ENCODE results near the gene RNASET2. TPM values are rescaled to one million over a fixed set of nuclear protein-coding genes. Genes with fewer than 3 reads are reported as not detected.
"Not testable (repeated sequence)": the region's sequence is repeated elsewhere in the genome, so short reads cannot be mapped to it uniquely, and the experiment has no call there.

RNASET2 gene
- total and polyA plus RNA-seq, 2 donors from 2014 or later: 50.7 to 69.0 TPM

DNA sequence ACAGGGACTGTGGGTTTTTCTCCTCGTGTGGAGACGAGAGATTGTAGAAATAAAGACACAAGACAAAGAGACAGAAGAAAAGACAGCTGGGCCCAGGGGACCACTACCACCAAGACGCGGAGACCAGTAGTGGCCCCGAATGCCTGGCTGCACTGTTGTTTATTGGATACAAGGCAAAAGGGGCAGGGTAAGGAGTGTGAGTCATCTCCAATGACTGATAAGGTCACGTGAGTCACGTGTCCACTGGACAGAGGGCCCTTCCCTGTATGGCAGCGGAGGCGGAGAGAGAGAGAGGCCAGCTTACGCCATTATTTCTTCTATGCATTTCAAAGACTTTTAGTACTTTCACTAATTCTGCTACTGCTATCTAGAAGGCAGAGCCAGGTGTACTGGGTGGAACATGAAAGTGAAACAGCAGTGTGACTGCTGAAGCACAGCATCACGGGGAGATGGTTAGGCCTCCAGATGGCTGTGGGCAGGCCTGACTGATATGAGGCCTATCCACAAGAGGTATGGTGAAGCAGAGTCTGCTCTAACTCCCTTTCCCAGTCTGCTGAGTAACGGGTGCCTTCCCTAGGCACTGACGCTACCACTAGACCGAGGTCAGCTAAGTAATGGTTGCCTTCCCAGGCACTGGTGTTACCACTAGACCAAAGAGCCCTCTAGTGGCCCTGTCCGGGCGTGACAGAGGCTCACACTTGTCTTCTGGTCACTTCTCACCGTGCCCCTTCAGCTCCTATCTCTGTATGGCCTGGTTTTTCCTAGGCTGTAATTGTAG is 5.3 kb downstream of the RNASET2 start:
- H3K27me3 ChIP-seq (ENCODE audit: control insufficient read depth, insufficient read depth, low read length); FAIRE-seq; intact Hi-C loops (cut with DNase I); H3K36me3 ChIP-seq (ENCODE audit: control insufficient read depth in 2 of 3, insufficient read depth in 3 of 3, low read length in 3 of 3); H3K9ac ChIP-seq (ENCODE audit: low read length in 3 of 3); H3K4me1 ChIP-seq (ENCODE audit: control insufficient read depth in 2 of 3, insufficient read depth in 2 of 3, low read depth in 1 of 3, low read length in 3 of 3); H3K9me3 ChIP-seq (ENCODE audit: control insufficient read depth in 2 of 3, insufficient read depth in 1 of 3, low read length in 3 of 3); H3K4me3 ChIP-seq (ENCODE audit: low read length in 3 of 3); H3K27ac ChIP-seq (ENCODE audit: low read depth in 2 of 2, low read length in 2 of 2): not testable (repeated sequence)
- peak in 3 of 5 donors; percentile 42 to 81 (median 42) for DNase-seq
- TF ChIP-seq, protein P1, sequence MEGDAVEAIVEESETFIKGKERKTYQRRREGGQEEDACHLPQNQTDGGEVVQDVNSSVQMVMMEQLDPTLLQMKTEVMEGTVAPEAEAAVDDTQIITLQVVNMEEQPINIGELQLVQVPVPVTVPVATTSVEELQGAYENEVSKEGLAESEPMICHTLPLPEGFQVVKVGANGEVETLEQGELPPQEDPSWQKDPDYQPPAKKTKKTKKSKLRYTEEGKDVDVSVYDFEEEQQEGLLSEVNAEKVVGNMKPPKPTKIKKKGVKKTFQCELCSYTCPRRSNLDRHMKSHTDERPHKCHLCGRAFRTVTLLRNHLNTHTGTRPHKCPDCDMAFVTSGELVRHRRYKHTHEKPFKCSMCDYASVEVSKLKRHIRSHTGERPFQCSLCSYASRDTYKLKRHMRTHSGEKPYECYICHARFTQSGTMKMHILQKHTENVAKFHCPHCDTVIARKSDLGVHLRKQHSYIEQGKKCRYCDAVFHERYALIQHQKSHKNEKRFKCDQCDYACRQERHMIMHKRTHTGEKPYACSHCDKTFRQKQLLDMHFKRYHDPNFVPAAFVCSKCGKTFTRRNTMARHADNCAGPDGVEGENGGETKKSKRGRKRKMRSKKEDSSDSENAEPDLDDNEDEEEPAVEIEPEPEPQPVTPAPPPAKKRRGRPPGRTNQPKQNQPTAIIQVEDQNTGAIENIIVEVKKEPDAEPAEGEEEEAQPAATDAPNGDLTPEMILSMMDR (IDR thresholded peaks at IDR 0.05; ENCODE audit: borderline replicate concordance, extremely low read depth, insufficient read depth): peak; percentile 38

DNA sequence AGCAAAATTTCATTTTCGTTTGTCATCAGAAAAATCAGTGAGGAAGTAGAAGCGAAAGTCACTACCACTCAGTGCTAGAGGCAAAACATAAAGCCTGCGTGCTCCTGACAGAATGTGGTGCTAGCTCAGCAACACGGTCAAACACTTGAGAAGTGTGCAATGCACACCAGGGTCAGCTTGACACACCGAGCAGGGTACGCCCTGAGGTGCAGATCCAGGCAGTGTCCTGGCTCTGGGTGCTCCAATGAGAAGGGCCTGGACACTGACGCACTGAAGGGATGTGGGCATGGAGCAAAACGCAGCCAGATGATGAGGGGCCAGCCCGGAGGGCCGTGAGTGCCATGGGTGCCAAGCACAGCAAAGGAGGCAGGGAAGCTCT is 5.9 kb downstream of the RNASET2 start:
- Histone ChIP-seq H3K4me1 (ENCODE audit: control insufficient read depth in 2 of 3, insufficient read depth in 2 of 3, low read depth in 1 of 3, low read length in 3 of 3) (peaks cover 0 to 3% (median 0%) of the 10 kb centered on the region in 3 donors), H3K36me3 (ENCODE audit: control insufficient read depth in 2 of 3, insufficient read depth in 3 of 3, low read length in 3 of 3) (peaks cover 0 to 6% (median 0%) of the 10 kb centered on the region in 3 donors), H3K27me3 (ENCODE audit: control insufficient read depth, insufficient read depth, low read length) (no peaks in the 10 kb centered on the region), H3K9ac (ENCODE audit: low read length in 3 of 3) (no peak overlapping the region), H3K9me3 (ENCODE audit: control insufficient read depth in 2 of 3, insufficient read depth in 1 of 3, low read length in 3 of 3) (no peaks in the 10 kb centered on the region), H3K4me3 (ENCODE audit: low read length in 3 of 3) (no peak overlapping the region), H3K27ac (ENCODE audit: low read depth in 2 of 2, low read length in 2 of 2) (no peak overlapping the region)
- no peak for FAIRE-seq
- DNase-seq: no peak
- TF ChIP-seq, protein P1 (IDR thresholded peaks at IDR 0.05; ENCODE audit: borderline replicate concordance, extremely low read depth, insufficient read depth): no peak
- intact Hi-C loops (cut with DNase I): no loop called here

DNA sequence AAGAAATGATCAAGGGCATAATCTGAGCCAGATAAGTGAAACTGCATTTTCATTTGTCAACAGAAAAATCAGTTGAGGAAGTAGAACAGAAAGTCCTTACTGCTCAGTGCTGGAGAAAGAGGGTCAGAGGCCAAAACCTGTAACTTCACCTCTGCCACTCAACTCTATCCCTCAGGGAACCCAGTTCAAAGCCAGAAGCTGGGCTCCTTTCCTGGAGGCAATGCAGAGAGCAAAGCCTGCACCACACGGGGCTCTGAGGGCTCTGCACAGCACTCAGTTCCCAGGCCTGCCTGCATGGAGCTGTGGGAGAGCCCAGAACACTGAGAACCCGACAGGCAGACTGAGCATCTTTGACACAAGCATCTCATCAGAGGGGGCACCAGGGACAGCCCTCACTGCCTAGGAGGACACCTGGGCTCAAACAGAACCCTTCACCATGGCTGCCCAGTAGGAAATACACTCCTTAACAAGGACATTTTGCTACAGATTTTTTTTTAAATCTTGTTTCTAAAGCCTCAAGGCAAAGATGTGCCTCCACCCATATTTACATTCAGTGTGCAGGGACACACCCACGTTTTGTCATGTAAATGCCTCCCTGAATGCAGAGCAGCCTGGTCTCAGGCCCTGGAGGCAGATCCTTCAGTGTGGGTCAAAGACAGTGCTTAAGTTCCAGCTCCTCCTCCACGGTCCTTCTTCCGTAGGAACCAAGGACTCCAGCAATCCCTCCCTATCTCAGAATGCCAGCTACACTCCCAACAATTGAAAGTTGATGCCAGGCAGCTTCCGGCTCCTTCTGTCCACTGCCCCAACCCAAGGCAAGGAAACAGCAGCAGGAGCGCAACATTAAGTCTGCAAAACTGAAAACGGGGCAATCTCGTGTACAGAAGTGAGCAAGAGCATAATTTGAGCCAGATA is 6.6 kb downstream of the RNASET2 start:
- DNase-seq (no peak), FAIRE-seq (no peak)
- Histone ChIP-seq H3K9ac (ENCODE audit: low read length in 3 of 3) (no peak overlapping the region), H3K27ac (ENCODE audit: low read depth in 2 of 2, low read length in 2 of 2) (no peak overlapping the region), H3K4me3 (ENCODE audit: low read length in 3 of 3) (no peak overlapping the region), H3K4me1 (ENCODE audit: control insufficient read depth in 2 of 3, insufficient read depth in 2 of 3, low read depth in 1 of 3, low read length in 3 of 3) (peaks cover 0 to 3% (median 0%) of the 10 kb centered on the region in 3 donors), H3K36me3 (ENCODE audit: control insufficient read depth in 2 of 3, insufficient read depth in 3 of 3, low read length in 3 of 3) (peaks cover 0 to 6% (median 0%) of the 10 kb centered on the region in 3 donors), H3K9me3 (ENCODE audit: control insufficient read depth in 2 of 3, insufficient read depth in 1 of 3, low read length in 3 of 3) (no peaks in the 10 kb centered on the region), H3K27me3 (ENCODE audit: control insufficient read depth, insufficient read depth, low read length) (no peaks in the 10 kb centered on the region)
- TF ChIP-seq, protein P1 (IDR thresholded peaks at IDR 0.05; ENCODE audit: borderline replicate concordance, extremely low read depth, insufficient read depth): no peak
- intact Hi-C loops (cut with DNase I): no loop called here

DNA sequence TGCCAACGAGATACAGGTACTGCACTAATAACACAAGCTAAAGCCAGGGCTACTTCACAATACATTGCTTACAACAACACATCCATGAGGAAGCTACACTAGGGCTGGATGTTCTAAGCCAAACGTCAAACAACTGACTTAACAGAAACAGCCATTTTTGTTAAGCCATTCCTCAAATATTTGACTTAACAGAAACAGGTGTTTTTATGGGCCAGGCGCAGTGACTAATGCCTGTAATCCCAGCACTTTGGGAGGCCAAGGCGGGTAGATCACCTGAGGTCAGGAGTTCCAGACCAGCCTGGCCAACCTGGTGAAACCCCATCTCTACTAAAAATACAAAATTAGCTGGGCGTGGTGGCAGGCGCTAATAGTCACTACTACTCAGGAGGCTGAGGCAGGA is 7.6 kb downstream of the RNASET2 start:
- H3K9ac ChIP-seq (ENCODE audit: low read length in 3 of 3); H3K27ac ChIP-seq (ENCODE audit: low read depth in 2 of 2, low read length in 2 of 2); H3K9me3 ChIP-seq (ENCODE audit: control insufficient read depth in 2 of 3, insufficient read depth in 1 of 3, low read length in 3 of 3); intact Hi-C loops (cut with DNase I); H3K4me3 ChIP-seq (ENCODE audit: low read length in 3 of 3); H3K36me3 ChIP-seq (ENCODE audit: control insufficient read depth in 2 of 3, insufficient read depth in 3 of 3, low read length in 3 of 3); FAIRE-seq; H3K4me1 ChIP-seq (ENCODE audit: control insufficient read depth in 2 of 3, insufficient read depth in 2 of 3, low read depth in 1 of 3, low read length in 3 of 3); H3K27me3 ChIP-seq (ENCODE audit: control insufficient read depth, insufficient read depth, low read length); DNase-seq: not testable (repeated sequence)

Data from kidney (tissue), 14 donors.